Measurements from ENCODE around the gene RHOH.
A peak's percentile ranks its signal among the peaks of the same experiment; 100 is the strongest.

The RHOH gene

GRCh38 chr4:40206426-40206825 is 9.6 kb downstream of the RHOH start:
- DNase-seq, result no peak

- no peak for DNase-seq
Measured at GRCh38 chr4:40209401-40209800, 12.6 kb downstream of the RHOH start.

- no peak for DNase-seq
Measured at GRCh38 chr4:40210776-40211175, 13.9 kb downstream of the RHOH start.

GRCh38 chr4:40211224-40212185 is 14.7 kb downstream of the RHOH start:
- no peak for DNase-seq

GRCh38 chr4:40212674-40213527 is 16.1 kb downstream of the RHOH start:
- peak in 1 of 2 experiments; percentile 21 for DNase-seq

GRCh38 chr4:40214038-40214437 is 17.2 kb downstream of the RHOH start:
- DNase-seq, result no peak

GRCh38 chr4:40214661-40215418 is 18.0 kb downstream of the RHOH start:
- DNase-seq, result no peak

GRCh38 chr4:40216622-40217366 is 20.0 kb downstream of the RHOH start:
- DNase-seq, result no peak

GRCh38 chr4:40221744-40222143 is 24.9 kb downstream of the RHOH start:
- DNase-seq, result no peak

- no peak for DNase-seq
Measured at GRCh38 chr4:40223343-40223742, 26.5 kb downstream of the RHOH start.

- DNase-seq, result no peak
Measured at GRCh38 chr4:40224432-40224831, 27.6 kb downstream of the RHOH start.

- DNase-seq, result no peak
Measured at GRCh38 chr4:40225497-40225896, 28.7 kb downstream of the RHOH start.

GRCh38 chr4:40227284-40227683 is 30.5 kb downstream of the RHOH start:
- DNase-seq, result no peak

- no peak for DNase-seq
Measured at GRCh38 chr4:40228497-40229365, 31.9 kb downstream of the RHOH start.

- no peak for DNase-seq
Measured at GRCh38 chr4:40231316-40231863, 34.6 kb downstream of the RHOH start.

- no peak for DNase-seq
Measured at GRCh38 chr4:40232610-40233009, 35.8 kb downstream of the RHOH start.

GRCh38 chr4:40233227-40233626 is 36.4 kb downstream of the RHOH start:
- DNase-seq, result no peak

GRCh38 chr4:40234519-40235039 is 37.7 kb downstream of the RHOH start:
- DNase-seq, result no peak

GRCh38 chr4:40238008-40238699 is 41.3 kb downstream of the RHOH start:
- no peak for DNase-seq
